Stimulated activated CD8-positive, alpha-beta memory T cell treated with anti-CD3 and anti-CD28 coated beads, Interleukin-2, amount 100 ng/mL, for 48 hours (primary cell): Measurements from ENCODE around the gene MAML3.
A peak's percentile ranks its signal among the peaks of the same experiment; 100 is the strongest.

Source experiments
- DNase-seq, 2 donors: peaks; one replicate each; pipeline ENCODE4 v3.0.0-alpha.2; 2020; ENCODE audit warnings: low read depth in 2 of 2

MAML3 gene

DNA sequence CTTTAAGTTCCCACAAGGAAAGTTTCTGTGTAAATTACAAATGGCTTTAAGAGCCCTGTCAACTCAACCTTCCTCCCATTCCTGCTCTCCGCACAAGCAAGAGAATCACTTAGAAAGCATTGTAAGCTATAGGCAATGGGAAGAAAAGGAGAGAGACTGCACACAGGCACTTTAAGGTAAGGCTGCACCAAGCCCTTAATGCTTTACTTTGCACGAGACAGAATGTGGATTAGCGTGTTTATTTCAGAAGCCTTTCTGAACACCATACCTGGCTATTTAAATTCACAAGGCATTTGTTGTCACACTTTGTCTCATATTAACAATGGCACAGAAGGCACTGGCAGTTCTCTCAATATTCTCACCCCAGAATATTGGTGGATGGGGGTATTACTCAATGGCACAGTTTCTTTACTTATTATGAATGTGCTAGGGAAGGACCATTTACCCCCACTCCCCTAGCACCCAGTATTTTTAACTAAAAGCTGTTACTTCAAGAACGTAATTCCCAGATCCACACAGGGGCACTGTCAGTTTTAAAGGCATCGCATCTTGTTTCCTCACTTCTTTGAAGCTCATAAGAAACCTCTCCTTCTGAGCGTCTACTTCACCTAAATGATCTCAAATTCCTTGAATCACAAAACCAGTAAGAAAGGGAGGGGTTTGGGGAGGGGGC is 150.0 kb downstream of the MAML3 start:
- no peak for DNase-seq

DNA sequence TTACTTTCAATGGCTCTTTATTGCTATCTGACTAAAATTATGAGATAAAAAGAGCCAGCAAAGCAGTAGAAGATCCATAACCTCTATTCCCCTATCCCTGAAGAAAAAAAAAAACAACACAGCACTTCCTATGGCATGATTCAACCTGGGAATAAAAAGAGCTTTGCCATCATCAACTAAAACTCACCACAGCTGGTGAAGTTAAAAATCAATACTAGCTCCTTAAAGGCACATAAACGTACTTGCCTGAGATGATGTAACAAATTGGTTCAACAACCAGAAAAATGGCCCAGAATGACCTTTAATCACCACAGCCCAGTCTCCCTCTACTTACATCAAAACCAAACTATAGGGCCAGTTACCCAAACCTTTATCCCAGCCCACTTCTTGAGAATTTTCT is 153.8 kb downstream of the MAML3 start:
- DNase-seq: no peak

DNA sequence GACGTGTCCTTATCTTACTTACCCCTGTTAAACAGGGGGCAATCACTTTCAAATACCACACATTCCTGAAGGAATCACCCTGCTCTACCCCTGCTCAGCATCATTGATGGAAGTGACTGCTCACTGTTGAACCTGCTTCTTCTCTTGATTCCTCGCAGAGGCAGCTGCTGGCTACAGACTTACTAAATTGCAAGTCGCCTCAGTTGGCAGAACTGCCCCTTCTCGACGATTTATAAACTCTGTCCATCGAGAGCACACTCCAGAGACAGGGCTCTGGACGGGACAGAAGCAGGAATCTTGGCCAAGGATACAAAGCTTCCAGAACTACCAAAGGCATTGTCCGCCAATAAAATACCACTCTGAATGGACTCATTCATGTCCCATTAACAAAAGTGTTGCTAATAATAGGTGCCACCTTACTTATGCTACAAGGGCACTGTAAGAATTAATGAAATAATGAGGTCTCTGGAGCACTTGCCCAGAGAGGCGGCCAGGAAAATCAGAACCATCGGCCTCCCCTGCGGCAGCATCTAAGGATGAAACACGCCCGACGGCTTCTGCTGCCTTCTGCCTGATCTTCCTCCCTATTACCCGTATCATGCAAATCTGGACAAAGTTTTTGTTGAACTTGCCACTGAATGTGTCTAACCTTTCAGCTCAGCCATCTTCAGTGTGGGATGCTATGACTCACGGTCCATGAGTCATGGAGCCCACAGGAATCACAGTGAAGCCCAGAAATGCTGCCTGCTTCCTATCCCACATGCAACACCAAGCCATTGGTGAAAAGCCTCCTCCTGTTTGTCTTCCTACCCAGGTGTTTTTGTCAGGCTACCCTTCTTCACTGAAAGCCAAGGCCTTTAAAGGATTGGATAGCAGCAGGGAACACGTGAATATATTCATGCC is 164.9 kb downstream of the MAML3 start:
- peak; percentile 14 to 40 for DNase-seq

DNA sequence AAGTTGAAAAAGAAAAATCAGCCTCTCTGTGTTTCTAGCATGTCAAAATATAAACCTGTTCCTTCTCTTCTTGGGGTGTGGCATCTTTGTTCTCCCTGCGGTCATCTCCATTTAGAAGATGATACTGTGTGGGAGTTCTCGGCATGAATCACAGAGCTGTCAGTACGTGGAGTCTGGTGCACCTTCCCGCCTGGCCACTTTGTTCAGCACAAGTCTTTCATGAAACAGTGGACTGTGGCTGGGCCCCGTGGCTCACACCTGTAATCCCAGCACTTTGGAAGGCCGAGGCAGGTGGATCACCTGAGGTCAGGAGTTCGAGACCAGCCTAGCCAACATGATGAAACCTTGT is 166.5 kb downstream of the MAML3 start:
- DNase-seq: no peak

DNA sequence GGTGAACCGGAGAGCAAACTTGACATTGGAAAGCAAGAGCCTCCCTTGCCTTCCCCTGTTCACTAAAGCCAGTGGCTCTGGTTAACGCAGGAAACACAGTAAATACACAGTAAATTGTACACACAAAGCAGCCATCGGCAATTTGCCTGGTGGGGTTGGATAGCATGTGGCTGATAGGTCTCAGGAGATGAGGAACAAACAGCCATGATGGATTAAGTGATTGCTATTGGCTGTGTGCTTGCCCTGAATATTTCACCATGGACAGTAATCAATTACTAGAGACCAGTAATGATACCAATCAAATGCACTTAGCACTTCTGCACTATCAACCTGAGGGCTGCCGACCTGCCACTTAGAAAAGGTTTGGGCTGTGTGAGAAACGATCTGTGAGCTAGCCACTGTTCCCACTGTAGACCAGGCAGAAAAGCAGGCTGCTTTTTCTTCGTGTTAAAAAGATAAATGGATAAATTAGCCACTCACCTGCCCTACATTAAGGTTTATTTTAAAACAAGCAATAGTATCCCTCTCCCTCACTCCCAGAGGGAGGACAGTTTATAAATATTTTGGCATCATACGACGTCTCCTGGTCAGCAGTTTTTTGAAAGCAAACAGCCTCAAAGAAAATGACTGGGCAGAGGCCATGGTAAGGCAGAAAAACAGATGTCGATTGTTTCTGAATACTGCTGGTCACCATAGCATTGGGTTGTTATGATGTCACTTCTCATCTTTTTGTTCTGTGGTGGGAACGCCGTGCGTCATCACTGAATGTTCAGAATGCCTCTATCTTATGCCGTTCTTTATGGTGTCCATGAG is 167.1 kb downstream of the MAML3 start:
- DNase-seq: no peak

DNA sequence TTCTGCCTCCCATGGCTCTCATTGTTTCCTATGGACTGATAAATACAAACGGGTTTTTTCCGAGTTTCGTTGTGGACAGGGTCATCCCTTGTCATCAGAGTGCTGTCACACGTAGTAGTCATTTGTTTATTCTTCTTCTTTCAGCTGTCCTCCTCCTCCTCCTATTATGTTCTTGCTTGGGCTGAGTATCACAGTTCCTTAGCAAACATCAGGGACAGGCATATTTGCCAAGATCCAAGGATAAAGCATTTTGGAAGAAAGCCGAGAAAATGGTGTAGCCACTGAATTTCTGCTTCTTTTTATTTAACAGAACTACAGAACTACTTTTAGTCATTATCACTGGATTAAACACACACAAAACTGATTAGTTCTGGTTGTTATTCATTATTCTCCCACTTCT is 167.9 kb downstream of the MAML3 start:
- DNase-seq: no peak

DNA sequence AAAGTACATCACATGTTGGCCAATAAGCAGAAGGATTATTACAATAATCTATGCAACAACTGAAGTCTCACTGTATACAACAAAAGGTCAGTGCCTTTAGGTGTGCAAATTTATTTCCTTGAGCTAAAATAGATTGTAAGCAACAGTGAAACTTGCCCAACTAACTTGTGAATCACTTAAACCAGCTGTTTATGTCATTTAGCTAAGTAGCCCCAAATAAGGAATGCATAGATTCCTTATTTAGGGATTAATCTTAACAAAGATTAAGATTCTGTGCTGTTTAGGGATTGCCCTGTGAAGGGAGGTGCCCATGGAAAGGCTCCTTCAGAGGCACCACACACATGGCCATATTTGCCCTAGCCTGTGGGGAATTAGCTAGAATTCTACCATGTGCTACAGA is 168.6 kb downstream of the MAML3 start:
- DNase-seq: no peak

DNA sequence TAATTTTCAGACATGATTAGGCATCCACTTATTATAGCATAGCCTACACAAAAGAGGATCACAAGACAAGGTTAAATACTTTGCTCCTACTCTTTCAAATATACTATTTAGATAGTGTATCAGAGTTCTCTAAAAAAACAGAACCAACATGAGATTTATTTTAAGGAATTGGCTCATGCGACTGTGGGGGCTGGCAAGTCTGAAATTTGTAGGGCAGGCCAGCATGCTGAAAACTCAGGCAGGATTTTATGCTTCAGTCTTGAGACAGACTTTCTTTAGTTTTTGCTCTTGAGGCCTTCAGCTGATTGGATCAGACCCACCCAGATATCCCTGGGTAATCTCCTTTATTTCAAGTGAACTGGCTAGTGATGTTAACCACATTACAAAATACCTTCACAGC is 169.5 kb downstream of the MAML3 start:
- DNase-seq: no peak

DNA sequence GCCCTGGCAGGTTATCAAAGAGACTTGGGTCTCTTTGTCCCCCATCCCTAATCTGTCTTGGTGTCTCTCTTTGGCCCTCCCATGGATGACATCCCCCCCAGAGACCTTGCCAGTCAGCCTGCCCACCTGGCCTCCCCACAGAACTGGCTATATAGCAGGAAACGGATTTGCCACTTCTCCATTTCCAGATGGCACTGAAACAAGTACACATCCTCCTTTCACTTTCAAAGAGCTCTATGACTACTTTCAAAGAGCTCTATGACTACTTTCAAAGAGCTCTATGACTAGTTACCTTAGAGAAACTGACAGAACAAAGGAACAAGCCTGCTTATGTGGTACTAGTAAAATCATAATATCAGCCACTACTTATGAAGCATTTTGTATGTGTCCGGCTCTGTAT is 175.3 kb downstream of the MAML3 start:
- no peak for DNase-seq

DNA sequence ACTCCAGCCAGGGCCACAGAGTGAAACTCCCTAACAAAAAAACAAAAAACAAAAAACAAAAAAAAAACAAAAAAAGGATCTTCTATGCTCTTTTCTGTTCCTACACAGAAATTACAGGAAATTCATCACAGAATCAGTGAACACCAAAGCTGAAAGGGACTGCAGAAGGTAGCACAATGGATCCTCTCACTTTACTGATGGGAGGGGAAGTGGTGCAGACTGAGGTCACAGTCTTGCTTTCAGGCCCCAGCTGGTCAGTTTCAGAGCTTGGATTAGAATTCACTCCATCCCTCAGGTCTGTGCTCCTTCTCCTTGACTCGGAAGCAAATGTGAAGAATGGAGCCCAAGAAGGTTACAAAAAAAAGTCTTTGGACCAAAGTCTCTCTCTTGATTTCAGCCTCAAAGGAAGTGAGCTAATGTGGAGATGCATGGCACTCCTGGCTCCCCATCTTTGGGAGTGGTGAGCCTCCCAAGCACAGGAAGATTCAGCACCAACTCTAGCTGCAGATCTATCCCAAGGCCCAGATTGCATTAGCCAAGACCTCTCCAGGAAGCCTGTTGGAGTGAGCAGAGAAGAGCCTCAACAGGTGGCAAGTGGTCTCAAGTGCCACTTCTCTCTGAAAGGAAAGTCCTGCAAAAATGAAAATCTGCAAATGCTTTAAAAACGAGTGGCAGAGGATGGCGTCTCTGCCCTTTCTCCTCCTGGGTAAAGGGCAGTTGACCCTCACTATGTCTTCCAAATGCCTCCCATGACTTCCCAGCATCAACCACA is 176.0 kb downstream of the MAML3 start:
- DNase-seq: no peak

DNA sequence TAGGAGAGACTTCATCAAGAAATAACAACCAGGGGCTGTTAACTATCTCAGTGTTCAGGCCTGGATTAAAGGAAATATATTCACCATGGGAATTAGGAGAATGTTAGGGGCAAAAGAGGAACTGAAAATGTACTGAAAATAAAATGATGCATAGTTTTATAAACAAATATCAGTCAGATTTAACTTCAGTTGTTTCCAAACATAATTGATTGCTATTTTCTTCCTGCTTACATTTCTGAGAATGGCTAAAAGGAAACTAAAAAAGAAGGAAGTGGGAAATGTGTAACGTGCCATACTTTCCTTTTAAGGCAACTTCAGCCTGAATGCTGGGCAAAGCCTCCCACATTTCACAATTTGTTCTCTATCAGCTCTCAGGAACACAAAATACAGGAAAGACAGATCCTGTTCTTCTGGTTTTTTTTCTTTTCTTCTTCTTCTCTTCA is 178.1 kb downstream of the MAML3 start:
- no peak for DNase-seq

DNA sequence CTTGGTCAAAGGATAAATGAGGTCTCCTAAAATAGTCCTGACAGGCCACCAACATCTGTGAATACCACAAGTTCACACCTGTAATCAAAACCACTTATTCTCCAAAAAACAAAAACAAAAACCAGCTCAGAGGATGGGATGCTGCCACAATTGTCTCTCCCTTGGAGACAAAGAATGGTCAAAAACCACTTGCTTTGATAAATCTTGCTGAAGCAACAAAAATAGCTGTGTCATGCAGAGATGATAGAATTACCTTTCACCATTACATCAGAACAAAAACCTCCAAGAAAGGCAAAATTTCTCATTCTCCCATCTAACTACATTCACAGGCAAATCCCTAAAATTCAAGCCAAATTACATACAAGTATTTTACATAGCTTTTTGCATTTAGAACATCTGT is 180.4 kb downstream of the MAML3 start:
- DNase-seq: no peak

DNA sequence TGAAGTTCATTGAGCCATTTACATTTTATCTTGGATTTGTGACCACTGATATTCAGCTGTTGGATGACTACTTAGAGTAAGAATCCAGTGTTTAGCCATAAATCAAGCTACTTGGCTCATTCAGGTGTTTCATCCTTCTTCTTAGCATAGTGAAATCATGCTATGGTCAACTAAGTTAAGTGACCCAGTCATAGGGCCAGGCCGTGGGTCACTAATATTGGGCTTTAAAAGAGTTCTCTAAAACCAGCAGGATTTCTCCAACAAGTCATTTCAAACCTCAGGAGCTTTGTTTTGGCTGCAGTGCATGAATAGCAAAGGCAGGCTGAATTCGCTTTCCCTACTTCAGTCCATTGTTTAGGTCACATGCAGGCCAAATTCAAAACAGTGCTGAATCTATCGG is 181.0 kb downstream of the MAML3 start:
- no peak for DNase-seq

DNA sequence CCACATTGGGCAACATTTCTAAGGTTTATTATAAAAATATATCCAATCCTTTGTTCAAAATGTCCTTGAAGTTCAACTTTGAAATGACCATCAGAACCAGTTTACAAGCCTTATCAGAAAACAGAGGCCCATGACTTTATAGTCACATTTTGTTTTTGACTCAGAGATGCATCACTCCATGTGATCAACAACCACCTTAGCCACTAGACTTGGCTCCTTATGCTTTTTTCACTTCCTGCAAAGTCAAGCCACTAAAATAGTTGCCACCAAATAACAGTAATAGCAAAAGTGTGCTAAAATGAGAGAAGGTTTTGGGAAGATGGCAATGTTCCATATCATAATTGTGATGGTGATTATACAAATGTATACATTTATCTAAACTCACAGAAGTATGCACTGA is 181.7 kb downstream of the MAML3 start:
- no peak for DNase-seq

DNA sequence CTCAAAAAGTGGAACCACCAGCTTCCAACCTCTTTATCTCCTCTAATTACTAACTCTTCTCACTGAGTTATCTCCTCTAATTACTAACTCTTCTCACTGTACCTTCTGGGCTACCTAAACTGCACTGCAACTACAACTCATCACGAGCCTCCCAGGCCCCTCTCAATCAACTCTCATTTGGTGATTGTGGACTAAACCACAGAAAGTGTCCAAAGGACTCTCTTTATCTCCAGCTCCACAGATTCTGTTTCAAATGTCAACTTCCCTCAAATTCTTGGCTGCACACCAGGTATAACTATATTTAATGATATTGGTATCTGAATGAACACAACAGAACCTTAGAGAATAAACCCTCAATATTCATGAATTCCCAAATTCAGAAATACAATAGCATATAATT is 182.9 kb downstream of the MAML3 start:
- DNase-seq: no peak

DNA sequence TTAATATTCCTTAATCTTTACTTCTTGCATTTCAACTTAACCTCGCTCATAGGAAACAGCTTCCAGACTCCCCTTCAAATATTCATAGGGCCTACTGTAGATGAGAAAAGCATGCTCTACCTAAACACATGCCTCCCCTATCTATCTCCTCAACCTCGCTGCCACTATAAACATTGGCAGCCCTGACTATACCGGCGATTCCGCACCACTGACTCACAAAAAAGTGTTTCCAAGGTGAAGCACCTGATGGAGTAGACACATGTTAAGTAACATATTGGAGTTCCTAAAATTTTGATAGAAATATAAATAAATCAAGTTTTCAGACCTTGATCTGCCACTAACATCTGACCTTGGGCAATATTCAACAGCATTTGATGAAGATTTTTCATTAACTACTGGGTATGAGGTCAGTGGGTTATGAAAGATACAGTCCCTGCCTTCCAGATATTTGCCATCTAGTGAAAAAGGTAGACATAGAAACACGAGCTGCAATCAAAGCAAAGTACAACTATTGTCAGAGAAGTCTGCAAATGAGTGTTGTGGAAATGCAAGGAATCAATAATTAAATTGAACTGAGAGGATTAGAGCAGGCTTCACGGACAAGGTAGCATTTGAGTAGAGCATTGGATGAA is 184.2 kb downstream of the MAML3 start:
- no peak for DNase-seq

DNA sequence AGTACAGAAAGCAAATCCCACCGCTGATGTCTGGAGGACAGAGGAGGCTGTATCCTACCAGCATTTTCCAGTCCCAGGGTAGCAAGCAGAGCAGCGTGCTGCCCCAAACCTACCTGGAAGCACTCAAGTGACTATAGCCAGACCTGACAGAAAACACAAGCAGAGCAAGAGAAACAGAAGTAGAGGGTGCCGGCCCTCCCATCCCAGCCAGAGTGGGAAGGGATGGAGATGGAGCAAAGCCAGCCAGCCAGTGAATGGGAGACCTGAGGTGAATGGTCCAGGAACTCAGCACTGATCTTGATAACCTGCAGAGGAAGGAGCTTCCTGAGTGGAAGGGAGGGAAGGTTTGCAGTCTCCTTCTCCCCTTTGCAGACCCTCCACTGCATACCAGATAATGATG is 185.2 kb downstream of the MAML3 start:
- no peak for DNase-seq

DNA sequence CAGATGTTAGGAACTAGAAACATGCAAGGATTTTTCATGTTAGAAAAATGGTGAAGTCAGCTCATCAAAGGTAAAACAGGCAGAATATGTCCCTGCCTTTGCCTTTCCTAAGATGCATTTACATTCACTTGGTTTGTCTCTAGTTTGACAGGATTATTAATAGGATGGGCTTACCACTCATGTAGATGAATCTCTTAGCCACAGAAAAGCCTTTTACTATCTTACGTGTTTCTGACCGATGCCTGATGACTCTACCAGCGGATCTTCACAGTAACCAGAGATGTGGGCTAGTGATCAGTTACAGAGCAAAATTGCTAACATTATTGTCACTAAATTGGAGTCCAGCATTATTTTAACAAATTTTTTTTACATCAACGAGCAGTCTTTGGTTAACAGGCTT is 187.6 kb downstream of the MAML3 start:
- DNase-seq: no peak

DNA sequence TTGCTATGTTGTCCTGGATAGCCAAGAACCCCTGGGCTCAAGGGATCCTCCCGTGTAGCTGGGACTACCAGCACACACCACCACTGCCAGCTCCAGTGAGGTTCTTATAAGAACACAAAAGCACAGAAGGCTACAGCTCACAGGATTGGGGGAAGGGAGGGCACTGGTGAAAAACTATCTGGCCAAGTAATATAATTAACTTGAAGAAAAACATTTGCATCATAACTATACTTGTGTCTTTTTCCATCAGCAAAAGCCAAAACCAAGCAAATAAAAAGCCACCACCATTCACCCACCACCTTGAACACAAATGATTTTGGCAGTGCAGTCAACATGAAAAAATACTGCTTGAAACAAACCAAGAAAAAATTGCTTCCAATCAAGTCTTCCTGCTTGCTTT is 188.2 kb downstream of the MAML3 start:
- no peak for DNase-seq

DNA sequence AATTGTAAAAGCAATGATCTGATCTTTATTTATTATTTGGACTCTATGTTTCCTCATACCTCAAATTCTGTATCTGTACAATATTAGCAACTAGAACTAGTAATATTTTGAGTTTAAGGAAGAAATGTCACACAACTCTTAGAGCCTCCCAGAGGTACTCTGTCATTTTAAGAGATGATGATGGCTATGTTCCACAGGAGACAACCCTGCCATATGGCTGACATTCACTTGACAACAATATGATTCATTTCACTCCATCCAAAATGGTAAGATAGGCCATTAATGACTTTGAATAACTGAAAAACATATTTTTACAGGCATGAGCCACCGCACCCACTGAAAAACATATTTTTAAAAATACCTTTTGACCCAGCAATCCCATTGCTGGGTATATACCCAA is 190.3 kb downstream of the MAML3 start:
- no peak for DNase-seq

DNA sequence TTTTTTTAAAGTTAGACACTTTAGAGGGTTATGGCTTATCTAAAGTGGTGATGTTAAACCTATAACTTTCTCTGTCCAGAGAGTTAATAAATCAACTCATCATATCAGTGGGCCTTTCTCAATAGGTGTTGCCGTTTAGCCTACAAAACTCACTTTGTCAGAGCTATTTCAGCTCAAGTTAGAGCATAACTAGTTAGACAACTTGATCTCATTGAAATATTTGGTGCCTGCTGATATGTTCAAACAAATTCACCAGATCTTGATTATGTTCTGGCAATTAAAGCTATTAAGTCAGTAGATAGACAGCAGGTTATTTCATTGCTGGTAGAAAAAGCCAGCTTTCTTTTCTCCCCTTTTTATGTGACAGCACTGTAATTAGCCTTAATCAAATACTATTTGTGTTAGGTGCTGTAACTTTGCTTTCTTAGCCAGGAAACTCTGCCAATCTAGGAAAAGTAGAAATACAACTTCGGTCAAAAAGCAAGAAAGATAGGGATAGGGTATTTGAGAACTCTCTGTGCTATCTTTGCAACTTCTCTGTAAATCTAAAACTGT is 191.8 kb downstream of the MAML3 start:
- DNase-seq: no peak
